HFFc6 (cell line): ENCODE measurements around the gene GPR142. TPM values are rescaled to one million over a fixed set of nuclear protein-coding genes. Genes with fewer than 3 reads are reported as not detected.
A peak's percentile ranks its signal among the peaks of the same experiment; 100 is the strongest.

ENCODE experiments used
- DNase-seq: peaks from one replicate; pipeline ENCODE4 v3.0.0-alpha.2; 2018
- H3K27ac Mint-ChIP-seq: 2 replicates; pipeline ENCODE4 v1.8.0; 2020; ENCODE audit warnings: mild to moderate bottlenecking, mixed read lengths
- H3K27me3 Mint-ChIP-seq: 2 replicates; pipeline ENCODE4 v1.8.0; 2021; ENCODE audit warnings: mild to moderate bottlenecking, moderate library complexity, mixed read lengths; ENCODE audit not compliant: insufficient read depth
- H3K36me3 Mint-ChIP-seq: 2 replicates; pipeline ENCODE4 v1.8.0; 2021; ENCODE audit warnings: low read depth, mixed read lengths
- H3K4me1 Mint-ChIP-seq: 2 replicates; pipeline ENCODE4 v1.8.0; 2020; ENCODE audit warnings: low read depth, mixed read lengths
- H3K4me3 Mint-ChIP-seq: 2 replicates; pipeline ENCODE4 v1.8.0; 2020; ENCODE audit warnings: mild to moderate bottlenecking, moderate library complexity, mixed read lengths
- H3K9me3 Mint-ChIP-seq: 2 replicates; pipeline ENCODE4 v1.8.0; 2020; ENCODE audit warnings: mild to moderate bottlenecking, mixed read lengths
- CTCF ChIP-seq: fragments of 200-600 bp; sonication (generic); IDR thresholded peaks from 2 replicates; pipeline ENCODE4 v1.5.0; 2021; ENCODE audit warnings: antibody characterized with exemption, mild to moderate bottlenecking
- total RNA-seq, 6 experiments: library from RNA; stranded (reverse); fragmentation: NEBNext Ultra II Directional; extraction: Animal tissue kit (Norgen Biotek cat#: 25700); gene quantifications; 2 replicates in 1 of 6; 3 replicates in 5 of 6; pipeline ENCODE4 v1.2.3, GENCODE V29; 2021

GPR142 gene
- total RNA-seq, 6 experiments from 2014 or later = not detected

GRCh38 chr17:74417178-74418045 lies 50.1 kb downstream of the GPR142 start:
- TF ChIP-seq CTCF = no peak
- Mint-ChIP-seq H3K27ac (no peak overlapping the region), H3K4me3 (no peak overlapping the region), H3K36me3 (peaks cover 4% of the 10 kb centered on the region; the same call in 1 of the 2 replicates), H3K27me3 (peaks cover 2% of the 10 kb centered on the region; the same call in 1 of the 2 replicates), H3K9me3 (peaks cover 73% of the 10 kb centered on the region), H3K4me1 (no peaks in the 10 kb centered on the region)
- peak; percentile 1 for DNase-seq

DNA sequence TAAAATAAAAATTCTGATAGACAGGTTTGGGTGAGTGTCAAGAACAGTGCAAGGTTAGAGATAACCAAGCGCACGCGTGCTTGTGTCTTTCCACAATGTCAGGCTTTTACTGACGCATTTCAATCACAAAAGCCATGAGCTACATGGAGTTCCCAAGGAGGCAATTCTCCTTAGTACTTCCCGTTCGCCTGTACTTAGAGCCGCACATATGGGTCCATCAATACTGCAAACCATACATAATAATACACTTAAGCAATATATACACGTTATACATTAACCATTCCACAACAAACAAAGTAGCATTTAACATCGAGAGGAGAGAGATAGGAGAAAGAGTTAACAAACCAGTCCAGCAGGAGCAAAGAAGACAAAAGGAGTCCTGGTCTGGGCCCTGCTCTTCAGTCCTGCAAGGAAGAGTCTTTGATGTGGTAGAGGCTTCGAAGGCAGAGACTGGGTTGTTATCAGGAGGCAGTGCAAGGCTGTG lies 52.7 kb downstream of the GPR142 start:
- no peak overlapping the region for H3K27ac Mint-ChIP-seq
- no peak for TF ChIP-seq CTCF

More for the DNA sequence above, 52.7 kb downstream of the GPR142 start:
- no peaks in the 10 kb centered on the region; the same call in none of the 2 replicates for H3K36me3 Mint-ChIP-seq
- H3K27me3 Mint-ChIP-seq = peaks cover 3% of the 10 kb centered on the region
- no peak for DNase-seq
- no peak overlapping the region for H3K4me3 Mint-ChIP-seq
- H3K4me1 Mint-ChIP-seq = no peaks in the 10 kb centered on the region
- H3K9me3 Mint-ChIP-seq = peaks cover 70% of the 10 kb centered on the region

Other genes starting within 250 kb of the GPR142 start
- 100 to 1,000 TPM; 660 to 867 (median 812) TPM for gene RPL38, start 163.8 kb upstream of the GPR142 start, total RNA-seq
- gene TTYH2, start 153.9 kb upstream of the GPR142 start, total RNA-seq = 1 to 10 TPM; 1.2 to 2.7 (median 1.9) TPM
- gene DNAI2, start 93.3 kb upstream of the GPR142 start, total RNA-seq = not detected
- not detected for gene KIF19, start 41.3 kb upstream of the GPR142 start, total RNA-seq
- not detected for gene BTBD17, start 5.6 kb upstream of the GPR142 start, total RNA-seq
- not detected for gene GPRC5C, start 64.6 kb downstream of the GPR142 start, total RNA-seq
- not detected for gene CD300A, start 99.1 kb downstream of the GPR142 start, total RNA-seq
- not detected for gene CD300LB, start 164.0 kb downstream of the GPR142 start, total RNA-seq
- gene CD300C, start 178.6 kb downstream of the GPR142 start, total RNA-seq = not detected
- not detected for gene CD300H, start 200.0 kb downstream of the GPR142 start, total RNA-seq
- not detected for gene CD300LD, start 224.8 kb downstream of the GPR142 start, total RNA-seq